Spleen (tissue), 7 donors: Measurements from ENCODE around the gene DENND10.

Experiments
- CTCF ChIP-seq, 11 experiments: fragments of 200-600 bp in 7 of 11; fragments of 450-650 bp in 4 of 11; sonication (generic) in 4 of 11; IDR thresholded peaks in 8 of 11; conservative IDR thresholded peaks in 3 of 11; 1 replicate in 7 of 11; 2 replicates in 4 of 11; pipeline versions ENCODE4 v1.4.0 to v1.8.0; 2016 to 2021; ENCODE audit warnings: antibody characterized with exemption in 11 of 11, inconsistent platforms in 4 of 11, mild to moderate bottlenecking in 1 of 11
- POLR2A ChIP-seq, 3 donors: fragments of 450-650 bp; IDR thresholded peaks; one replicate each; pipeline ENCODE4 v1.5.1; 2017; ENCODE audit warnings: antibody characterized with exemption in 3 of 3, mild to moderate bottlenecking in 1 of 3
- donor health status: DM: no; HTN: no; CAD: no; lungs with moderate emphysema.
- donor health status: DM: no; HTN: no; CAD: no.
- donor health status: DM: no; HTN: no; CAD: no.

GRCh38 chr10:119105155-119105554, 1.2 kb downstream of the DENND10 start:
- TF ChIP-seq CTCF (IDR thresholded peaks at IDR 0.05 in 8 of 11, conservative IDR thresholded peaks at IDR 0.05 in 3 of 11), result no peak
- TF ChIP-seq POLR2A (IDR thresholded peaks at IDR 0.05), result no peak
